Germinal center (tissue), 1 donor: Measurements from ENCODE around the gene SCML1.
"Not testable (repeated sequence)": the region's sequence is repeated elsewhere in the genome, so short reads cannot be mapped to it uniquely, and the experiment has no call there.

ENCODE experiments used
- DNase-seq: peaks from one replicate; pipeline ENCODE4 v3.0.0; 2012; ENCODE audit warnings: mixed read lengths, low spot score

Gene SCML1

GRCh38 chrX:17738737-17739535 is 1.6 kb downstream of the SCML1 start:
- DNase-seq = no peak

GRCh38 chrX:17740137-17741122 is 3.1 kb downstream of the SCML1 start:
- DNase-seq = no peak

GRCh38 chrX:17741123-17741511 is 3.8 kb downstream of the SCML1 start:
- DNase-seq = no peak

GRCh38 chrX:17743913-17744312 is 6.6 kb downstream of the SCML1 start:
- no peak for DNase-seq

- DNase-seq = no peak
Observed at GRCh38 chrX:17744896-17745523, 7.7 kb downstream of the SCML1 start.

- DNase-seq = no peak
Observed at GRCh38 chrX:17747692-17748091, 10.4 kb downstream of the SCML1 start.

- no peak for DNase-seq
Observed at GRCh38 chrX:17748684-17749083, 11.4 kb downstream of the SCML1 start.

- no peak for DNase-seq
Observed at GRCh38 chrX:17750436-17750835, 13.1 kb downstream of the SCML1 start.

GRCh38 chrX:17758382-17758781 is 21.1 kb downstream of the SCML1 start:
- no peak for DNase-seq

- DNase-seq = no peak
Observed at GRCh38 chrX:17759990-17760389, 22.7 kb downstream of the SCML1 start.

GRCh38 chrX:17767734-17768133 is 30.4 kb downstream of the SCML1 start:
- no peak for DNase-seq

- DNase-seq = no peak
Observed at GRCh38 chrX:17768997-17769396, 31.7 kb downstream of the SCML1 start.

- no peak for DNase-seq
Observed at GRCh38 chrX:17769701-17770269, 32.5 kb downstream of the SCML1 start.

- DNase-seq = no peak
Observed at GRCh38 chrX:17773221-17773876, 36.1 kb downstream of the SCML1 start.

GRCh38 chrX:17774053-17774452 is 36.8 kb downstream of the SCML1 start:
- no peak for DNase-seq

GRCh38 chrX:17778997-17779396 is 41.7 kb downstream of the SCML1 start:
- no peak for DNase-seq

- DNase-seq = no peak
Observed at GRCh38 chrX:17779434-17779833, 42.1 kb downstream of the SCML1 start.

GRCh38 chrX:17786554-17787347 is 49.5 kb downstream of the SCML1 start:
- DNase-seq = not testable (repeated sequence)

GRCh38 chrX:17787557-17787956 is 50.3 kb downstream of the SCML1 start:
- no peak for DNase-seq

GRCh38 chrX:17788439-17788838 is 51.1 kb downstream of the SCML1 start:
- DNase-seq = peak; percentile 47
